Activated T-helper 1 cell treated with Interleukin-2 at 50 U/mL for 16 hours (primary cell): ENCODE data around the gene PBXIP1.
A peak's percentile ranks its signal among the peaks of the same experiment; 100 is the strongest.

Source experiments
- DNase-seq: peaks from one replicate; pipeline ENCODE4 v3.0.0-alpha.2; 2020; ENCODE audit warnings: low read depth

The PBXIP1 gene

DNA sequence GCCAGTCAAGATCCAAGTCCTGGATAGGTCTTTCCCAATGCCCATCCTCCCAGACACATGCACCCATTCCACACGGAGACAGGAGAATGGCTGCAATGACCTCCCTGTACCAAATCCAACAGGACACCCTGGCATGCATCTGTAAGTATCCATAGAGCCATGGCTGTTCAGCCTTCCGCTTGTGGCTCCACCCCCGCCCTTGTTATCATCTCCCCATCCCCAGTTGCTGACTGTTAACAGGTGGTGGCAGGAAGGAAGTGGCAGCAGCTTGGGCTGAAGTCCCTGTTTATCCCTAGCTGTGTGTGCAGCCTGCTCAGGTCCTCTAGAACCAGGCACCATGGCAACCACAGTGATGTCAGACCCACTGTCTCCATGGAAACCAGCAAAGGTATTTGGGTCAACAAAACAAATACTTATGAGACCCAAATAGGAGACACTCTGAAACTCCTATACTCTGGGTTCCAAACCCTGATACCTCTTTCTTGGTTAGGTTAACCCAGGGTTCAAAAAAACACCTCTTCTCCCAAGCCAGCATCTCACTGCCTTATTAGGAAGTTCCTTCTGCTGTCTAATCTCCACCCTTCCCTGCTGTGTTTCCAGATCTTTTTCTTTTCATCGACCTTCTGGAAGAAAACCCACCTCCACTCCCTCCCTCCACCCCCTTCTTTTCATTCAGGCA, 721 bp downstream of the PBXIP1 start:
- peak; percentile 83 for DNase-seq

DNA sequence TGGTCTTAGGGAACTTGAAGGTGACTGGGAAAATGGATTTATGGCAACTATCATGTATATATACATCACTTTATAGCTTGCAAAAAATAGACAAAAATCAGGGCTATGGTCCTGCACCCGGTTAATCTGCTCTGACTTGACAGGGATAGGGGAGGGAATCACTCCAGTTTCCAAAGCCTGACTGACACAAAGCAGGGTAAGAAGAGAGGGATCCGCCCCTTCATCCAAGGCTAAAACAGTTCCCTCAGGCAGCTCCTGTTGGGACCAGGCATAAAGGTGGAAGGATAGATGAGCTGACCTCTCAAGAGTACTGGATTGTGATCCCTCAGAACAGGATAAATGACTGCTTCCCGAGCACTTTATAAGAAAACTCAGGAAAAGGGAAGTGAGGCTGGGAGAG, 1.4 kb downstream of the PBXIP1 start:
- DNase-seq: no peak

GRCh38 chr1:154953611-154954038, 2.3 kb downstream of the PBXIP1 start:
- DNase-seq: no peak

DNA sequence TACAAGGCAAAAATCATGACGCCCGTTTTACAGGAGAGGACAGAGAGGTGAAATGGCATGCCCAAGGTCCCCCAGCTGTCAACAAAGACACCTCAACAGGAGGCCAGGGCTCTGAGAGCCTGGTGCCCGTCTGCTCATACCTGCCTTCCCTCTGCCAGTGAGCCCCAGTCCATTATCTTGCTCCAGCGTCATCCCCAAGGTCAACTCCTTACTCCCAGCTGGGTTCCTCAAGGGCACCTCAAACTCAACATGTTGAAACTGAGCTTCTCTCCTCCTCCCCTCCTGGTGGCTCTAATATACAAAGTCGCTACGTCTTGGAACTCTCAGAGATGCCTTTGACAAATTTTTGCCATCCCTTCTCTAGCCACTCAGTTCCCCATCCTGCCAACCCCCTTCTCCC, 3.2 kb downstream of the PBXIP1 start:
- no peak for DNase-seq

DNA sequence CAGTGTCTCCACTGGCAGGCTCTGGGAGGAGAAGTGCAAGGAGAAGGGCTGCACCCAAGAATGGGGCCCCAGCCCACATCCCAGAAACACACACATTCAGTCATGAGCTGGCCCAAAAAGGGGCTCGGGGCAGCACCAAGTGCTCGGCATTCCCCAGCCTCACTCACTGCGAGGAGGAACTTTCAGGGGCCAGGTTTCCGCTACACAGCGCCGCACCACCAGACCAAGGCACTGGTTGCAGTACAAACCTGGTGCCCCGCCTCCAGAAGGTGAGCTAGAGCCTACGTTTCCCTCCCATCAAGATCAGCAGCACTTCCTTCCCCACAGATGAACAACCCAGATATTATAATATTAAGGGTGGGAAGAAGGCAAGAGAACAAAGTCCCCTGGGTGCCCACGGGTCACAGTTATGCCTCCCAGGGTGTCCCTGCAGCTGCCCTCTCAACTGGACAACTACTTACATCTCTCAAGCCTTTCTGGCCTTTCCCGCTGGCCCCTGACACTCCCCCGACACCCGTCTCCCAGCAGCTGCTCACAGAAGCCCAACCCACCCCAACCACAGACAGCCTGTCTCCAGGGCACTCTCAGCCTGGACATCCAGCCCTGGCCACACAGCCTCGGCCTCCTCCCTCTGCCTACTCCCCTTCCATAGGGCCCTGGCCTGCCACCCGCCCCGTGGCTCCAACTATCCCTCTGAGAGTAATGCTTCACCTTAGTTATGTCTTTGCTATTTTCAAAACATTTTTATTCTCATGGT, 3.8 kb downstream of the PBXIP1 start:
- DNase-seq: peak; percentile 44

GRCh38 chr1:154948079-154948478, 7.8 kb downstream of the PBXIP1 start:
- DNase-seq: no peak

DNA sequence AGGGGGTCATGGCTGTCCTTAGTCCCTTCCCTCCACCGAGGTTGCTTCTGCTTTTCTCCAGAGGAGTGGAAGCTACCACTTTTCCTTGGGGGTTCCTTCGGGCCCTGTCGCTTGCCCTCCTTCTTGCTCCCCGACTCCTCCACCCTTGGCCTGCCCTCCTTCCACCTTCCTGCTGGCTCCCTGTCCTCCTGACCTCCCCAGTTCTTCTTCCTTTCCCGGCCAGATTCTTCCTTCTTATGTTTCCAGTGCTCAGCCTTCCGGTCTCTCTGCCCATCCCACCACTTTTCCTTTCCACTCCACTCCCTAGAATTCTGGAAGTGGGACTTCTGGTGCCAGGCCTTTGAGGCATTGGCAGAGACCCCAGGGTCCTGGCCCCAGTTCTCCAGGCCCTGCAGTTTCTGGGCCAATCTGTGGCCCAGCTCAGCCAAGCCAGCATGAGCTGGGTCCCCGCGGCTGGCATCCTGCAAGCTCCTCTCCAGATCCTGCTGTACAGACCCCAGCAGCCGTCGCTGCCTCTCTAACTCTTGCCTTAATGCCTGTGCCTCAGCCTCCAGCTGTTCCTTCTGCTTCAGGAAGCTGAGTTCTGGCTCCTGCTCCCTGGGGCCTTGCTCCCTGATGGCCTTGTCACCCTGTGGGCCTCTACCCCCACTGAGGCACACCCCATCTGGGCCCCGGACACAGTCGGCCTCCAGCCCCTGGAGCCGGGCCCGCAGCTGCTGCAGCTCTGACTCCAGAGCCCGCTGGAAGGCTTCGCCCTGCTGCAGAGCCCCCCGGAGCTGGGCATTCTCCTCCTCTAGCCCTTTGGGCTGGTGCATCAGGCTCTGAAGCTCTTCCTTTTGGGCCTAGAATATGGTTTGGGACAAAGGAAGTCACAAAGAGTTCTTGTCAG, 9.7 kb downstream of the PBXIP1 start:
- DNase-seq: no peak

DNA sequence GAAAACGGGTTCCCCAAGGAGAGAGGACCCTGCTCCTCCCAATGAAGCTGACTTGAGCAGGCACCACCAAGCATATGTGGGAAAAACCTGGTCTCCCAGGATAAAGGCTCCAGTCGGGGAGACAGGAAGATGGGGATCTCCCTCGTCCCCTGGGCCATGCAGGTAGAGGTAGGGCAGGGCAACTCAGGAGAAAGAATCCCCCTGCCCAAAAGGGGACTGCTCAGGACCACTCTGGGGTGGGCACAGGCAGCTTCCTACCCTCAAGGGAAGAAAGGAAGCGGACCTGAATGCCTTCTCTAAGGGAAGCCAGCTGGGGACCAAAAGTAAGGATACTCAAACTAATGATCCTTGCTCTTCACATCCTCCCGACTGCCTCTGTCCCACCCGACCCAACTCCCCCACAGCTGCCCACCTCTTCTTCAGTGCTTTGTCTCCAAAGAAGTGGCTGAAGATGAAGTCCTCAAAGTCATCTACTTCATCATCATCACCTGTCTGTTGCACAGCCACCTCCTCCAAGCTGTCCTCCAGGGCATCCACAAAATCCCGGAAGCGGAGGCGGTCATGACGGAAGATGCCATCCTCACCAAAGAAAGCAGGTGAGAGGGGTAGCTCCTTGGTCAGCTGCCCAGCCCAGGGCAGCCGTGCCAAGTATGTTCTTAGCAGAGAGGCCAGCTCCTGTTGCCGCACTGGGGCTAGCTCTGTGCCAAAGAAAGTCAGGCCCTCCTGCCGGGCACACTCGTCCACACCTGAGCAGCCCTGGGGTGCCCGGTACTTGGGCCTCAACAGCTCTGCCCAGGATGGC, 10.5 kb downstream of the PBXIP1 start:
- no peak for DNase-seq

GRCh38 chr1:154944401-154945159, 11.3 kb downstream of the PBXIP1 start:
- DNase-seq: no peak

DNA sequence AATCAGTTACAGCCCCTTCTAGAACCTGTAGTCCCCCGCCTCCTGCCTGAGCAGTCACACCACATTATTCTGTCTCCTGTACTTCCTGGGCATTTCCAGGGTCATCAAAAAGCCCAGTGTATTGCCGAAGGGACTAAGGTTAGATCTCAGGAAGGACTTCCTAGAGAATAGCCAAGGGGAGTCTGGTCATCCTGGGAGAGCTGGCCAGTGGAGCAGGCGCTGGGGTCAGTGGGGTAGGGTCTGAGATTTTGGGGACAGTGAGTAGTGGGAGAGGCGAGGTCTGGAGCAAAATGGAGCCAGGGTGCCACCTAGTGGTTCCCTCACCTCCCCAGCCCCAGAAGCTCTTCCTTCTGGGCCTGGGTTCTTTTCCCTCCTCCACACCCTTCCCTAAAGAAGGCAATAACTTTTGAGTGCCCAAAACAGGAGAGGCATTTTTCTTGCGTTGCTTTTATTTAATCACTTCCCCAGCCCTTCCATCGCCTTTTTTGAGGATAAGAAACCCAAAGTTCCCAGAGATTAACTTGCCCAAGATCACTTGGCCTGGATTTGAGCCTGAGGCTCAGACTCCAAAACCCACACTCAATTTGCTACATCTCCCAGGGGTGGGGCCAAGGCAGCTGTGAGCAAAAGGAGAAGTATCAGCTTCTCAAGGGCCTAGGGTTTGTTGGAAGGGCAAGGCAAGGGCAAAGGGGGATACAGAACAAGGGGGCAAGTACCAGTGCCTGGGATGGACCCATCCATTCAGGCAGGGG, 12.1 kb downstream of the PBXIP1 start:
- DNase-seq: no peak

GRCh38 chr1:154941333-154942013, 14.4 kb downstream of the PBXIP1 start:
- no peak for DNase-seq

DNA sequence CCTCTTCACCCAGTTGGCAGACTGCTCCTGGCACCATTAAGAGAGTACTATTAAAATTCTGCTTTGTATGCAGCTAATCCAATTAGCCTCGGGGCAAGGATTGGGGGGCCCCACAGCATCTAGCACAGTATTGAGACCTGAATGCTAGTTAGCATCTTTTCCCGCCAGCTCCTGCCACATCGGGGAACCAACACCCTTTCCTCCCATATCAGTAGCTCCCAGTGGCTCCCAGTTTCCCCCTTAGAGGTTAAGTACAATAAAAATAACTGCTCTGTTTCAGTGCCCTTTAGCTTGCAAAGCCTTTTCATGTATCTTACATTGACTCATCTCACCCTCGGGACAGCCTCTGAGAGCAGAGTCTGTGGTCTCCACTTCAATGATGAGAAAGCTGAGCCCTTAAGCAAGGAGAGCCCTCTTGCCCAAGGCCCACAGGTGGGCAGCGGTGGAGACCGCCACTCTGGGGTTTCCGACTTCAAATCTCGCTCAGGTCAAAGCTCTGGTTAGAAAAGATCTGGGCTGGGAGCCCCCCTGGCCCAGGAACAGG, 15.2 kb downstream of the PBXIP1 start:
- no peak for DNase-seq

GRCh38 chr1:154940213-154940560, 15.7 kb downstream of the PBXIP1 start:
- DNase-seq: no peak

GRCh38 chr1:154938604-154939399, 17.1 kb downstream of the PBXIP1 start:
- no peak for DNase-seq

- no peak for DNase-seq
Observed at GRCh38 chr1:154937988-154938386, 17.9 kb downstream of the PBXIP1 start.

GRCh38 chr1:154937085-154937987, 18.6 kb downstream of the PBXIP1 start:
- peak; percentile 77 for DNase-seq

GRCh38 chr1:154936555-154937084, 19.3 kb downstream of the PBXIP1 start, which contains the start of gene PMVK:
Gene PMVK, minus strand, starts transcription at chr1:154936719. Its CDS starts 34 bp downstream, at chr1:154936685.
- DNase-seq: peak; percentile 89
